ENCODE data around the gene CMIP.

Gene CMIP

DNA sequence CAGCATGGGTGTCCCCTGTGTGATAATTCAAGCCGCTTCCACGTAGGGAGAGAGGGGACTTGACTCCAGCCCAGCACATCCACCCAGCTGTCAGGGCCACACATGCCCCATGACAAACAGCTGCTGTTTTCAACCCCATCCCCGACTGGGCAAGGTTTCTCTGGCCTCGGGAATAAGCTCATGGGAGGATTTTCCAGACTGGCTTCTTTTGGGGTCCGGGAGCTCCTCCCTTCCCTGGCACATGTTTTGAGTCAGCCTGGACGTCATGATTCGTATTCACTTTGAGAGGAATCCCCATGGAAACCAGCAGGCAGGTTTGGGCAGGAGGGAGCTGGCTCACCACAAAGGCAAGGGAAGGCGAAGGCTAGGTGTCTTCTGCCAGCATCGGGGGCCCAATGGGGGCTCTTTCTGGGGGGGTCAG is 156.4 kb downstream of the CMIP start:
- no peak for DNase-seq (ENCODE audit: low read depth in 2 of 2, low spot score in 1 of 2)

DNA sequence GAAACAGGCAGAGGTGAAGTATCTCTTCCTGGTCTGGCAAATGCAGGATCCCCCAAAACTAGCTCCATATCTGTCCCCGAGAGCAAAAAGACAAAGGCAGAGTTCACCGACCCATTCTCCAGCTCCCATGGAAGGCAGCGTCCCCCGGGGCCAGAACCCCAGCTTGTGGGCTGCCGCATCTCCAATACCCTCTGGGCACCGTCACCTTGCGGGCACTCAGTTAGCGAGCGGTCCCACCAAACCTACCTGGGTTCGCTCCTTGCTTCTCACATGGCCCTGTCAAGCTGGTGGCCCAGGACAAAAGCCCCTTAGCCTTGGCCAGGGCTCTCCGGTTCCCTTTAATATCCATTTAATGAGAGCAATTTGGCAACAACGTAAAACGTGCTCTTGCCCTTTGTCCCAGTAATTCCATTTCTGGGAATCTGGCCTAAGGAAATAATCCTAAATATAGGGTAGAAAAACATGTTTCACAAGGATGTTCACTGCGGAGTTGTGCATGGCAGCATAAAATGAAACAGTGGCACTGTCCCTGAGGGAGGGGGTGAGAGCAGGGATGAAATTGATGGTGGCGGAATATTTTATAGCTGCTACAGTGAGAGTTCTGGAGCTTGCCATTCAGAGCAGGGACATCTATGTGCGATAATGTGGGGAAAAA is 157.1 kb downstream of the CMIP start:
- no peak for DNase-seq (ENCODE audit: low read depth in 2 of 2, low spot score in 1 of 2)

DNA sequence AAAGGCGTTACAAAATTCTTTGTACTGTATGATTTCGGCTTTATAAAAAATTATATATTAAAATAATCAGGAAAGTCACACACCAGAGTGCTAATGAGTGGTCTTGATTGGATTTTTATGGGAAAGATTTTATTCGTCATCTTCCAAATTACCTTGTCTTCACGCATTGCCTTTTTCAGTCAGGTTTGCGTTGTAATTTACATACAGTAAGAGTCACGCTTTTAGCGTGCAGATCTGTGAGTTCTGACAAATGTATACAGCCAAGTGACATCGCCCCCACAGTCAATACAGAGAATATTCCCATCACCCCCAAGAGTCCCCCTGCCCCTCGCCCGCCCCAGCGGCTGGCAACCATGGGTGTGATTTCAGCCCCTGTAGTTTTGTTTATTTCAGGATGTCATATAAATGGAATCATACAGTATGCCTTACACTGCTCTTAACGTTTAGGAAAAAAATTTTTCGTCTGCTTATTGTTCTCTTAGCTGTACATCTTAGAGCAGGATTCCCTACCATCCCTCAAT is 157.7 kb downstream of the CMIP start:
- DNase-seq (ENCODE audit: low read depth in 2 of 2, low spot score in 1 of 2) = no peak

DNA sequence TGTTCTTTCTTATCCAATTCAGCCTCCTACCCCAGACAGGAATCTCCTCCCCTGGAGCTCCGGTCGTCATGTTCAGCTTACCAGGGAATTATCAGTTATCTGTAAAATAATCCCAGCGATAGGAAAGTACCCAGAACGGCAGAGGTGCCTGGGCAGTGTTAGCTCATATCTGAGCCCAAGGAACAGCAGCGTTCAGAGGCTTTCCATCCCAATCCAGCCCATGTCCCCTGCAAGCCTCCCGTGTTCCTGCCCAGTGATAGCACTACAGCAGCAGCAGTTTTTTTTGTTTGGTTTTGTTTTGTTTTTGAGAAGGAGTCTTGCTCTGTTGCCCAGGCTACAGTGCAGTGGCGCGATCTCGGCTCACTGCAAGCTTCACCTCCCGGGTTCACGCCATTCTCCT is 158.2 kb downstream of the CMIP start:
- no peak for DNase-seq (ENCODE audit: low read depth in 2 of 2, low spot score in 1 of 2)

DNA sequence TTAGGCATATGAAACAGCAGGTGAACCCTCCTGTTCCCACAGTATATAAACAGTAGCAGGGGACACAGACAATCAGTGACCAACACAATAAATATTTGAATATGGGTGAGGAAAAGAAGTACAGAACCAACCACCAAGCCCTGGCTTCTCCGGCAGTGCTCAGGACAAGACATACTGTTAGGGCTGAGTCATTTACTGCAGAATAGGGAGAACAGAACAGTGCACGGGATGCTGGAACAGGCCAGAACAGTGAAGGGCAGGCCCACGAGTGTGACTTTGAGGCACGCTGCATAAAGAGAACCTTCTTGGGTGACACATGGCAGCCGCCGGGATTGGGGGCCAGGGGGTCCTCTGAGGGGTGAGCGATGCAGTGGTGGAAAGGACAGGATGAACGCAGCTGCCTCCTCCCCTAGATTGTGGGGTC is 160.4 kb downstream of the CMIP start:
- no peak for DNase-seq (ENCODE audit: low read depth in 2 of 2, low spot score in 1 of 2)

DNA sequence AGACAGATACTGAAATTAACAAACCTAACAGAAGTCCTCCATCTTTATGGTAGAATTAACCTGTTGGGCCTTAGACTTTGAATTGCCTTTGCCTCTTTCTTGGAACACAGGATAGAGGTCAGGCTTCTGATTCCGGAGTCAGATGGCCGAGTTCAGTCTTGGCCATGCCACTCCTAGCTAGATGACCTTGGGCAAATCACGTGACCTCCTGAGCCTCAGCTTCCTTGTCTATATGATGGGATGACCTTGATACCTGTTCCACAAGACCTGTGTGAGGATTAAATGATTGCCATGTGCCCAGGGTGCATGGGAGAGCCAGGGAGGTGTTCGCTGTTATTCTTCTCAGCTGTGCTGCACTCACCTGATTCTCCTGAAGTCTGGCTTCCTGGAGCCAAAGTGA is 161.4 kb downstream of the CMIP start:
- no peak for DNase-seq (ENCODE audit: low read depth in 2 of 2, low spot score in 1 of 2)

DNA sequence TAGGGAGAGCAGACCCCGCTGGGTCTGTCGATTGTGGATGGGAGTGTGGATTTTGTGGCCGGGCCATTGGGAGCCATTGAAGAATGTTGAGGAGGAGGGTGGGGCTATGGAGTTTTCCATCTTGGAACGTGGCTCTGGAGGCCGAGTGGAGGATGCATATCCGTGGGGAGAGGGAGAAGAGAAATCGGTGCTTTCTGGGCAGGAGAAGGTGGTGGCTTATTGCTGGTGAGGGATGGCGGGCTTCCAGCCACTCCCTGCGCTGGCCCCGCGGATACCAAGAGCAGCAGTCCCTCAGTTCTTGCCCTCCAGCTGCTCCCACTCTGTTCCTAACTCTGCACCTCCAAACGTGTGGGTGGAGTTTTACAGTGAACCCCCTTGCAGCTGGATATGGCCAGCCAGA is 162.4 kb downstream of the CMIP start:
- DNase-seq (ENCODE audit: low read depth in 2 of 2, low spot score in 1 of 2) = no peak

DNA sequence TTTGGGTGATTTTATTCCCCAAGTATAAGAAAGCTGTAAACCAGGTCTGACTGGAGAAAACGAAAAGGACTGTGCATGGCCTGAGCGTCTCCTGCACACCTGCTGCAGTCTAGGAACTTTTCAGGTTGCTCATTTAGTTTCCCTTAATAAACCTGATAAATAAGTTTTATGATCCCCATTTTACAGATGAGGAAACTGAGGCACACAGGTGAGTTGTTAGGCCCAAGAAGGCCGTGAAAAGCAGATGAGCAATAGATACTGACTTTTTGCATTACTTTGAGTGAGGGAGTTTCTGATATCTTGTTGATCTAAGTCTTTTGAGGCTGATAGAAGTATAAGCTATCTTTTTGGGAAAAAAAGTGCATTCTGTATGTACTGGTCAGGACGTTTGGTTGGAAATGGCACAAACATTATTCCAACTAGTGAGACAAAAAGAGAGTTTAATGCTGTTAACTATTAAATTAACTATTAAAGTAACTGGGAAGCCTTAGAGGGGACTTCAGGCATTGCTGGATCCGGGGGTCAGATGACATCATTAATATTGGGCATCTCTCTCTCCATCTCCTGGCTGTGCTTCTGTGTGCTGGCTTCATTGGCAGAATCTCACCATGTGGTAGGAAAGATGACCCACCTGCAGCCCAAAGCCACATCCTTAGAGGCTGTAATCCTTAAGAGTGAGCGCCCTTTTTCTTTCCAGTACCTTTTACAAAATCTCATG is 163.4 kb downstream of the CMIP start:
- no peak for DNase-seq (ENCODE audit: low read depth in 2 of 2, low spot score in 1 of 2)

DNA sequence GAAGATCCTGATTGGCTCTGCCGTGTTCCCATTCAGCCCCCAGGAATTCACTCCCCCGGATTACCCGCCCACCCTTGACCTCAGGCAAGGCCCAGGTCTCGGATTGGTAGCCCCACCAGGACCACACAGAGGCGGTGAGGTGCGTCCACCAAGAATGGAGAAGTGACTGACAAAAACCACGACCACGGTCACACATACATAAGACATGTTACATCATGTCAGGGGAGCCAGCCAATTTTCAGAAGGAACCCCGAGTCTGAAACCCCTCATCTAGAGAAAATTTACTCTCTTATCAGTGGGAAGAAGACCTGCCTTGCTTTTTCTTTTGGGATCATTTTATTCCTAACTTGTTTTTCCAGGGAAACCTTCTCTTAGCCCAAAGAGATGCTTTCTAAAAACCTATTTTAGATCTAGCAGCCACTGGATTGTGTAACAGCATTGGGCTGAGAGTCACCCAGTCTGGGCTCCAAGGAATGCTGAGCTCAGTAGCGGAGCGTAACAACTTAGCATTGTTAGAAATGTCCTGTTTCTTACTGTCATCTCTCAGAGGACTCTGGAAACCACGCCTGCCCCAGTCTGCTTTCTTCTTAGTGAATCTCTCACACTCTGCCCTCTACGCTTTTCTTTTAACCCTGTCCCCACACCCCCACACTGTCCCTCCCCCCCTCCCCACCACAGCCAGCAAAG is 164.1 kb downstream of the CMIP start:
- DNase-seq (ENCODE audit: low read depth in 2 of 2, low spot score in 1 of 2) = no peak

DNA sequence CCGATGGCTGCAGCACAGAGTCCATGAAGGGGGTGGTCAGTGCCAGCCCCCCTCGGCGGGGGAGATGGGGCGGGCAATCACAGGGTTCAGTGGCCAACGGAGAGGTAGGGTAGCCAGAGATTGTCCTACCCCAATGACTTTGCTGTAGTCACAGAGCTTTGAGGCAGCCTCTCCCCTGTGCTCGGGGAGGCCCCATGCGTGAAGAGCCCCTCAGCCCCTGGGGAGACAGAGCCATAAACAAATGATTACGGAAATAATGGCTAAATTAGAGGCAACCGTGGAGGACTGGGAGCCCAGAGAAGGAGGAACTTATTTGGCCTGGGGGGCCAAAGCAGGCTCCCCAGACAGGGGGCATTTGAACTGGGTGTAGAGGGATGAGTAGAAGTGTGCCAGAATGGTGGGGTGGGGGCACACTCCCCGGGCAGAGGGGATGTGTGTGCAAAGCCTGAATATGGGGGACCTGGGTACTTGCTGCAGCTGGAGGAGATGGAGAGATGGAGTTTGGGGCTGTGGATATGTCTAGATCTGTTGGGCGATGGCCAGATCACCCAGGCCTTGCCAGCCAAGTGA is 164.8 kb downstream of the CMIP start:
- DNase-seq (ENCODE audit: low read depth in 2 of 2, low spot score in 1 of 2) = no peak

DNA sequence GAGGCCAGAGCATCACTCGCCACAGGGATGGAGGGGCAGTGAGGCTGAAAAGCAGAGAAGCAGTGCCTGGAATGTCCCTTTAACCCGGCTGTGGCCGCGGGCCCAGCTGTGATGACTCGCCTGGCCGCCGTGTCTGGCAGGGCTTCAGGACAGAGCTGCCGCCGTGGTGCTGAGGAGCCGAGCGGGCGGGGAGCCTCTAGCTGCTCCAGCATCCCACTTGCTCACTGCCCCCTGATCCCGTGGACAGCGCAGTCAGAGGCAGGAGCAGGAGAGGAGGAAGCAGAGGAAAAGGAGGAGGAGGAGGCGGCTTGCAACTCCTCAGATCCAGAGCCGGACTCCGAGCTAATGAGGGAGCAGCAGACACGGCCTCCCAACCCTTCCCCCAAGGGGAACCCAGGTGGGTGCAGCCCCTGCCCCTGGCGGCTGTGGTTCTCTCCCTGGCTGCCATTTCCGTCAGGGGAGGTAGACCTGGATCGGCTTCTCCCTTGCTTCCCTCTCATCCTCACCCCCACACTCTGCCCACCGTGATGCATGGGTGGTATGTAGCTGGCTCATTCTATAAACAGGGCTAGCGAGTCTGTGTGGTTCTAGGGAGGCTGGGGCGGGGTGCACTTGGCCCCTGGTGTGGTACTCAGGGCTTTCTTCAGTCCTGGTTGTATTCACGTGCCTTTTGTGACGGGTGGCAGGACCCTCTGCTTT is 165.7 kb downstream of the CMIP start:
- DNase-seq (ENCODE audit: low read depth in 2 of 2, low spot score in 1 of 2) = no peak

DNA sequence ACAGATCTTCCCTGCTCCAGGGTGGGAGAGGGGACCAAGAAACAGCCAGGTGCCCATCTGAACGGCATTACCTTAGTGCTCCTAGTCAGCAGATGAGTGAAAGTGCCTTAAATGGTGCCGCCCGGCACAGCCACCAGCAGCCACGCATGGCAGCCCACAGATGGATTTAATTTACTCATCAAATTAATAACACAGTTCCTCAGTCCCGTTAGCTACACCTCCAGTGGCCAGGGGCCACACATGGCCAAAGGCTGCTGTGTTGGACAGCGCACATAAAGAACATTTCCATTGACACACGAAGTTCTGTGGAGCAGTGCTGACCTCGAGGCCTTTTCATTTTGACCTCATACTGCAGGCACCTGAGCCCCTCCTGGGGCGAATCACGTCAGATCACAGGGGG is 166.3 kb downstream of the CMIP start:
- DNase-seq (ENCODE audit: low read depth in 2 of 2, low spot score in 1 of 2) = no peak

DNA sequence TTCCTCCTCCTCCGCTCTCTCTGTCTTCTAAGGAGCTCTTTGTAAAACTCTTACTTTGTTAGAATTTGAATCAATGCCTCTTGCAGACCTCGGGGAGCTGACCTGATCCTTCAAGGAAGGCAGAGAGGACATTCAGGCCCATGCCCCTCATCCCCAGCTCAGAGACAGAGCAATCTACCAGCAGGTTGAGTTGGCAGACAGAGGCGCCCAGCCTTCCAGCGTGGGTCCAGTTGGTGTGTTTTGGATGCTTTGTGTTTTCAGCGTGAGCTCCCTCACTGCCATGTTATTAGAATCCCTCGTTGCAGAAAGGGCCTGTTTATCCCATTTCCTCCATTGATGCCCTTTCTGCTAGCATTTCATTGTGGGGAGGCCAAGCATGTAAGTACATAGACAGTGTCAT is 167.1 kb downstream of the CMIP start:
- DNase-seq (ENCODE audit: low read depth in 2 of 2, low spot score in 1 of 2) = no peak

DNA sequence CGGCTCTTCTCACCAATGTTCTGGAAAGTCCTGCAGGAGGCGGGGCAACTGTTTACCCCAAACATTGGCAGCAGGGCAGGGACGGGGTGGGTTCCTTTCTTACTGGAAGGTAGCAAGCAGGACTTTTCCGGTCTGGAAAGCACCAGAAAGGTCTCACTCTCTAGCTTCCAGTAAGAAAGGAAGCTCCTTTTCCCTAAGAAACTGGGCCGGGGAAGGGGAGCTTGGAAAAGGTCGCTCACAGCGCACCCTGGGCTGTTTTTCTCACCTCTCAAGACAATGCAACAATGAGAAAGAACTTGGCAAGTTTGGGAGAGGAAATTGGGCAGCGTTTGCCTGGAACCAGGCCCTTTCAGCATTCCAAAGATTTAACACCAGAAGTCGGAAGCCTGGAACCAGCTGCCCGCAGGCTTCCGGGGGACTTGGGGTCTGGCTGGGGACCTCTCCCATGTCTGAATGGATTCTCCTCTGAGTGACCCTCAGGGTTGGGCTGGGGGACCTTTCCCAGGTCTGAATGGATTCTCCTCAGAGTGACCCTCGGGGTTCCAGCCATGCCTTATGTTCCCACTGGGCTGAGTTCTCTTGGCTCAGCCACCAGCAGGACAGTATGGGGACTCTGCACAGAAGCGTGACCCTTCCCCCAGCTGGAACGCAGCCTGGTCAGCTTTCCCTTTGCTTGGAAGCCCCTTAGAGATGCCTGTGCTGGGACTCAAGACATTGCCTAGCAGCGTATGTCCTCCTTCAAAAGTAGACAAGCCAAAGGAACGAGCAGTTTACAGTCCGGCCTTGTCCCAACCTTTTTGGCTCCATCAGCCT is 167.9 kb downstream of the CMIP start:
- DNase-seq (ENCODE audit: low read depth in 2 of 2, low spot score in 1 of 2) = no peak

DNA sequence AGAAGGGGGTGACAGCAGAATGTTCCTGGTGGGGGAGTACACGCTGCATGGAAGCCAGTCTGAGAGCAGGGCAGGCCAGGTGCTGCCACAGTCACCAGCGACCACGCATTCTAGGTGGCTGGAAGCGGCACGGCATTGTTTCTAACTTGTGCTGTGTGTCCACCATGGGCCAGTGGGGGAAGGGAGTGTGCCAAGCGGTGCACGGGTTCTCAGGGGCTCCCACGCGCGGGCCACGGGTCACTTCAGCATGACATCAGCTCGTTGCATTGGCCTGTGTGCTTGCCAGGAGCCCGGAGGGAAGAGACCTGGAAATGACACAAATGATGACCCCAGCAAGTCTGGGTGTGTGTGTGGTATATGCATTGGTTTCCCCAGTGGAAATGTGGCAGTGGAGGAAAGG is 169.6 kb downstream of the CMIP start:
- DNase-seq (ENCODE audit: low read depth in 2 of 2, low spot score in 1 of 2) = no peak

DNA sequence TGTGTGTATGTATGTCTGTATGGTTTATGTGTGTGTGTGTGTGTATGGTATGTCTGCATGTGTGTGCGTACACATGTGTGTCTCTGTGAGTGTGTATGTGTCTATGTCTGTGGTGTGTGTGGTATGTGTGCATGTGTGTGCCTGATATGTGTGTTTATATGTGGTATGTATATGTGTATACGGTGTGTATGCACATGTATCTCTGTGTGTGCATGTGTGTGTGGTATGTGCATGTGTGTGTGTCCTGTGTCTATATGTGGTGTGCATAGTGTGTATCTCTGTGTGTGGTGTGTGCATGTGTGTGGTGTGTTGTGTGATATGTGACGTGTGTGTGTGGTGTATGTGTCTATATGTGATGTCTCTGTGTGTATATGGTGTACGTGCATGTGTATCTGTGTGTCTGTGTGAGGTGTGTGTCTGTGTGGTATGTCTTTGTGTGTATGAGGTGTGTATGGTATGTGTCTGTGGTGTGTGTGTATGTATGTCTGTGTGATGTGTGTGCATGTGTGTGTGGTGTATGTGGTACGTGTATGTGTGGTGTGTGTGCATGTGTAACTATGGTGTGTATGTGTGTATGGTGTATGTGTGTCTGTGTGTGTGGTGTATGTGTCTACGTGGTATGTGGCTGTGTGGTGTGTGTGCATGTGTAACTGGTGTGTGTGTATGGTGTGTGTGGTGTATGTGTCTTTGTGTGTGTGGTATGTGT is 170.2 kb downstream of the CMIP start:
- DNase-seq (ENCODE audit: low read depth in 2 of 2, low spot score in 1 of 2) = no peak

DNA sequence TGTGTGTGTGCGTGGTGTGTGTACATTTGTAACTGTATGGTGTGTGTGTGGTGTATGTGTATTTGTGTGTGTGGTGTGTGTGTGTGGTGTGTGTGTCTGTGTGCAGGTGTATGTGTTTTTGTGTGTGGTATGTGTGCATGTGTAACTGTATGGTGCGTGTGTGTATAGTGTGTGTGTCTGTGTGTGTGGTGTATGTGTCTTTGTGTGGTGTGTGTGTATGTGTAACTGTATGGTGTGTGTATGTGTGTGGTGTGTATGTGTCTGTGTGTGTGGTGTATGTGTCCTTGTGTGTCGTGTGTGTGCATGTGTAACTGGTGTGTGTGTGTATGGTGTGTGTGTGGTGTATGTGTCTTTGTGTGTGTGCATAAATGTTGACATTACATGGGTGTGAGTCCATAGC is 170.8 kb downstream of the CMIP start:
- DNase-seq (ENCODE audit: low read depth in 2 of 2, low spot score in 1 of 2) = no peak

DNA sequence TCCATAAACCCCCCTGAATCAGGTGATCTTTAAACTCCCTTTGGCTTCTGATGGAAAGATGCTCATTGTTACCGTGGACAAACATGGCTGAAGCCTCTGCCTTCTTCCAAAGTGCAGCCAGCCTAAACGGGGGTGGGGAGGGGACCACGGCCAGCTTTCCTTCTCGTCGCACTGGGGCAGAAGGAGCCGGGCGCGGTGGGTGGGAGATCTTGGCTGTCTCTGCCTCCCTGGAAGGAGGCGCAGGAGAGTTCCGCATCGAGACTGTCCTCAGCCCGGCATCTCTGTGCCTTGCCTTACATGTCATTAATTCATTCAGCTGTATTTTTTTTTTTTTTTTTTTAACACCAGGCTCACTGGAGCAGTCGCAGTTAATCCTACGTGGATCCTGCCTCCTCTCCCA is 171.2 kb downstream of the CMIP start:
- no peak for DNase-seq (ENCODE audit: low read depth in 2 of 2, low spot score in 1 of 2)

DNA sequence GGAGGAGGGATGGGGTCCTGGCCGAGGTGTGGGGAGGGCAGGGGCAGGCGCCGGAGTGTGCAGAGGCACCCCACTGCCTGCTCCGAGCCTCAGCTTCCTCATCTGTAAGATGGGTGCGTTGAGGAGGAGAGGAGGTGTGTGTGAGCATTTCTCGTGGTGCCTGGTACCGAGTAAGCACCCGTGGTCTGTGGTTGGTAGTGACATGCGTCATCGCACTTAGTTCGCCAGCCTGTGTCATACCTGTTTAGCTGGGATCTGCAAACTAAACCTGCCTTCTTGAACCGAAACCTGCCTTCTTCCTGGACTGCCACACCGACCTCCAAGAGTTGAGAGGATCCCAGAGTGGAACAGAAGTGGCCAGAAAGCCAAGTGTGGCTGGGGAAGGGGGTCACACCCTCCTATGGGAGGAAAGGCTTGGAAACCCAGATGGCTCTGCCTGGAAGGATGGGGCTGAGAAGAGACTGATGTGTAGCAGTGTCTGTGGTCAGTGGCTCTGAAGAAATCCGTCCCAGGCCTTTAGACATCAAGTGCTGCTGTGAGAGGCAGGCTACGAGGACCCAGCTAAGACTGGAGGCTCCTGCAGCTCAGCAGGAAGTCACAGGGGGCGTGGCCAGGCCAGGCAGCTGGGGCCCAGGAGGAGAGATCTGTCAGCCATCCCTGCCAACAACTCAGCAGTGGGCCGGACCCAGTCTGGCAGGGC is 171.9 kb downstream of the CMIP start:
- DNase-seq (ENCODE audit: low read depth in 2 of 2, low spot score in 1 of 2) = peak; percentile 20 to 59

All from stimulated activated CD8-positive, alpha-beta memory T cell treated with anti-CD3 and anti-CD28 coated beads, Interleukin-4, amount 100 ng/mL, for 4 hours (primary cell).